GM12892 (cell line): ENCODE results near the gene VWA8.

Source experiments
- DNase-seq: peaks from one replicate; pipeline ENCODE4 v3.0.0; 2011; ENCODE audit not compliant: insufficient read length
- FAIRE-seq: peaks from 2 replicates; lab custom pipeline; 2011; peaks lifted over from hg19 to GRCh38; lab: Jason Lieb, UNC
- POLR2A ChIP-seq: IDR thresholded peaks from 2 replicates; pipeline ENCODE4 v1.6.1; 2011; ENCODE audit warnings: low read depth, low read length, control low read depth
- POLR2AphosphoS5 ChIP-seq: IDR thresholded peaks from 2 replicates; pipeline ENCODE4 v1.6.1; 2011; ENCODE audit warnings: low read depth, low read length, control low read depth
- TAF1 ChIP-seq: IDR thresholded peaks from 2 replicates; pipeline ENCODE4 v1.6.1; 2011; ENCODE audit warnings: low read depth, mild to moderate bottlenecking, control low read depth, low read length, borderline replicate concordance

VWA8 gene

GRCh38 chr13:41613984-41614661 lies 346.8 kb downstream of the VWA8 start:
- FAIRE-seq: no peak
- no peak for DNase-seq
- TF ChIP-seq TAF1 (no peak), POLR2A (no peak), POLR2AphosphoS5 (no peak)

GRCh38 chr13:41613471-41613870 lies 347.4 kb downstream of the VWA8 start:
- no peak for TF ChIP-seq TAF1
- TF ChIP-seq POLR2A: no peak
- TF ChIP-seq POLR2AphosphoS5: no peak
- FAIRE-seq (no peak), DNase-seq (no peak)

- no peak for FAIRE-seq
- no peak for DNase-seq
- TF ChIP-seq POLR2A (no peak), POLR2AphosphoS5 (no peak), TAF1 (no peak)
Observed at GRCh38 chr13:41611385-41611784, 349.5 kb downstream of the VWA8 start.

GRCh38 chr13:41610404-41610803 lies 350.5 kb downstream of the VWA8 start:
- no peak for DNase-seq
- TF ChIP-seq POLR2AphosphoS5 (no peak), POLR2A (no peak), TAF1 (no peak)
- no peak for FAIRE-seq

GRCh38 chr13:41609828-41610227 lies 351.1 kb downstream of the VWA8 start:
- DNase-seq: no peak
- FAIRE-seq: no peak
- TF ChIP-seq TAF1: no peak
- no peak for TF ChIP-seq POLR2A
- TF ChIP-seq POLR2AphosphoS5: no peak

- DNase-seq: no peak
- no peak for TF ChIP-seq POLR2AphosphoS5
- FAIRE-seq: no peak
Observed at GRCh38 chr13:41608839-41609177, 352.1 kb downstream of the VWA8 start.

GRCh38 chr13:41608111-41608838 lies 352.6 kb downstream of the VWA8 start:
- TF ChIP-seq POLR2A (no peak), POLR2AphosphoS5 (no peak), TAF1 (no peak)
- FAIRE-seq (peak; percentile 62), DNase-seq (no peak)

- no peak for DNase-seq
- TF ChIP-seq POLR2A: no peak
- no peak for TF ChIP-seq POLR2AphosphoS5
- TF ChIP-seq TAF1: no peak
- FAIRE-seq: no peak
Observed at GRCh38 chr13:41606646-41607045, 354.3 kb downstream of the VWA8 start.

GRCh38 chr13:41605319-41606285 lies 355.3 kb downstream of the VWA8 start:
- TF ChIP-seq TAF1: no peak
- no peak for TF ChIP-seq POLR2A
- TF ChIP-seq POLR2AphosphoS5: no peak
- no peak for FAIRE-seq
- no peak for DNase-seq

GRCh38 chr13:41603917-41604316 lies 357.0 kb downstream of the VWA8 start:
- DNase-seq (no peak), FAIRE-seq (no peak)
- TF ChIP-seq POLR2AphosphoS5 (no peak), TAF1 (no peak), POLR2A (no peak)

GRCh38 chr13:41601718-41602445 lies 359.0 kb downstream of the VWA8 start:
- DNase-seq: no peak

GRCh38 chr13:41599619-41600018 lies 361.3 kb downstream of the VWA8 start:
- no peak for DNase-seq
- TF ChIP-seq POLR2A (no peak), POLR2AphosphoS5 (no peak), TAF1 (no peak)
- FAIRE-seq: no peak

More at GRCh38 chr13:41601718-41602445, 359.0 kb downstream of the VWA8 start:
- FAIRE-seq: no peak
- TF ChIP-seq TAF1: no peak
- TF ChIP-seq POLR2A: no peak
- no peak for TF ChIP-seq POLR2AphosphoS5
